HG03469 (cell line): Measurements from ENCODE around the gene INPP5D.
"Not testable (repeated sequence)": the region's sequence is repeated elsewhere in the genome, so short reads cannot be mapped to it uniquely, and the experiment has no call there.

Experiments
- ATAC-seq: cut with Tn5 transposase; IDR thresholded peaks from one replicate; pipeline ENCODE4 v1.9.1; 2021; ENCODE audit warnings: mild to moderate bottlenecking, moderate library complexity, moderate number of reproducible peaks; ENCODE audit not compliant: unreplicated experiment

Gene INPP5D

GRCh38 chr2:233133239-233133638, 73.1 kb downstream of the INPP5D start:
- no peak for ATAC-seq

GRCh38 chr2:233135421-233135820, 75.3 kb downstream of the INPP5D start:
- no peak for ATAC-seq

GRCh38 chr2:233137040-233137439, 76.9 kb downstream of the INPP5D start:
- no peak for ATAC-seq

GRCh38 chr2:233140077-233140585, 80.0 kb downstream of the INPP5D start:
- ATAC-seq, result no peak

- no peak for ATAC-seq
Measured at GRCh38 chr2:233140978-233141377, 80.8 kb downstream of the INPP5D start.

GRCh38 chr2:233141901-233142300, 81.8 kb downstream of the INPP5D start:
- no peak for ATAC-seq

- peak; percentile 67 for ATAC-seq
Measured at GRCh38 chr2:233142355-233142897, 82.3 kb downstream of the INPP5D start.

GRCh38 chr2:233143700-233144331, 83.7 kb downstream of the INPP5D start:
- no peak for ATAC-seq

GRCh38 chr2:233145726-233146125, 85.6 kb downstream of the INPP5D start:
- ATAC-seq, result no peak

GRCh38 chr2:233146194-233146593, 86.1 kb downstream of the INPP5D start:
- ATAC-seq, result no peak

GRCh38 chr2:233147136-233147828, 87.1 kb downstream of the INPP5D start:
- ATAC-seq, result no peak

- ATAC-seq, result no peak
Measured at GRCh38 chr2:233147829-233148167, 87.7 kb downstream of the INPP5D start.

GRCh38 chr2:233148354-233148753, 88.2 kb downstream of the INPP5D start:
- no peak for ATAC-seq

- ATAC-seq, result no peak
Measured at GRCh38 chr2:233152541-233152940, 92.4 kb downstream of the INPP5D start.

- ATAC-seq, result no peak
Measured at GRCh38 chr2:233153146-233153798, 93.1 kb downstream of the INPP5D start.

- ATAC-seq, result no peak
Measured at GRCh38 chr2:233156001-233156400, 95.9 kb downstream of the INPP5D start.

GRCh38 chr2:233156461-233156860, 96.3 kb downstream of the INPP5D start:
- ATAC-seq, result not testable (repeated sequence)

- ATAC-seq, result no peak
Measured at GRCh38 chr2:233161730-233162129, 101.6 kb downstream of the INPP5D start.

- ATAC-seq, result no peak
Measured at GRCh38 chr2:233162770-233163169, 102.6 kb downstream of the INPP5D start.

- ATAC-seq, result no peak
Measured at GRCh38 chr2:233163486-233164103, 103.5 kb downstream of the INPP5D start.

- no peak for ATAC-seq
Measured at GRCh38 chr2:233164128-233164635, 104.0 kb downstream of the INPP5D start.
